HepG2 (cell line): ENCODE measurements around the gene UGT1A8. TPM values are rescaled to one million over a fixed set of nuclear protein-coding genes. Genes with fewer than 3 reads are reported as not detected.

Source experiments
- ATAC-seq: fragments of 200-7000 bp; cut with Tn5 transposase; 3 replicates; pipeline ENCODE4 v1.9.1; 2020; ENCODE audit warnings: mild to moderate bottlenecking, moderate library complexity
- BruUV-seq: library from RNA; stranded (reverse); fragments of 400-500 nt; replicated peaks from 2 replicates; lab custom pipeline; 2021; lab: Mats Ljungman, UMichigan
- CTCF ChIA-PET: fragments of 300-600 bp; formaldehyde crosslinking; extraction: SDS; loops from one replicate; lab custom pipeline; 2021; ENCODE audit warnings: low total read pairs, inconsistent platforms, low intra/inter-chr PET ratio; lab: Yijun Ruan, JAX
- POLR2A ChIA-PET: fragments of 350-600 bp; sonication (Branson Sonifier 250); formaldehyde crosslinking; loops from one replicate; lab custom pipeline; 2020; ENCODE audit warnings: antibody characterized with exemption, inconsistent platforms; lab: Yijun Ruan, JAX
- DNase-seq: peaks from one replicate; pipeline ENCODE4 v3.0.0-alpha.2; 2015; ENCODE audit warnings: low spot score
- FAIRE-seq: peaks from 3 replicates; lab custom pipeline; 2011; peaks lifted over from hg19 to GRCh38; lab: Jason Lieb, UNC
- H2AFZ ChIP-seq: one replicate; pipeline ENCODE4 v1.6.1; 2011; ENCODE audit warnings: low read length, inconsistent platforms
- H3K27ac ChIP-seq: fragments of 300-600 bp; 3 replicates; pipeline ENCODE4 v1.8.0; 2011; ENCODE audit warnings: mixed run types, mild to moderate bottlenecking, mixed read lengths, low read length, inconsistent platforms; ENCODE audit not compliant: insufficient read depth; ENCODE audit errors: extremely low read length
- H3K27me3 ChIP-seq, 2 experiments: fragments of 200-600 bp in 1 of 2; 2 replicates in 1 of 2; 3 replicates in 1 of 2; pipeline versions ENCODE4 v1.6.0 to v1.8.0; 2011; ENCODE audit warnings: low read length in 2 of 2, mild to moderate bottlenecking in 2 of 2, moderate library complexity in 2 of 2, inconsistent platforms in 1 of 2; ENCODE audit not compliant: insufficient read depth in 2 of 2, control insufficient read depth in 1 of 2
- H3K36me3 ChIP-seq, 2 experiments: fragments of 200-600 bp in 1 of 2; replicated peaks in 1 of 2; 2 replicates in 1 of 2; 3 replicates in 1 of 2; pipeline versions ENCODE4 v1.5.1 to v1.8.0; 2011; ENCODE audit warnings: low read length in 2 of 2, inconsistent platforms in 1 of 2; ENCODE audit not compliant: insufficient read depth in 2 of 2, control insufficient read depth in 1 of 2
- H3K4me1 ChIP-seq: 2 replicates; pipeline ENCODE4 v1.5.1; 2012; ENCODE audit warnings: low read length, inconsistent platforms; ENCODE audit not compliant: insufficient read depth
- H3K4me2 ChIP-seq: 2 replicates; pipeline ENCODE4 v1.6.0; 2011; ENCODE audit warnings: low read depth, low read length, inconsistent platforms
- H3K4me3 ChIP-seq, 3 experiments: fragments of 200-600 bp in 1 of 3; sonication (generic), shearing (Covaris generic) in 1 of 3; replicated peaks in 1 of 3; 2 replicates each; pipeline ENCODE4 v1.5.1; 2011 to 2016; ENCODE audit warnings: low read length in 3 of 3, inconsistent platforms in 2 of 3, low read depth in 2 of 3, mild to moderate bottlenecking in 2 of 3, control low read depth in 1 of 3, mixed read lengths in 1 of 3; ENCODE audit not compliant: insufficient read depth in 1 of 3
- H3K79me2 ChIP-seq: one replicate; pipeline ENCODE4 v1.6.1; 2011; ENCODE audit warnings: low read length, inconsistent platforms; ENCODE audit not compliant: insufficient read depth
- H3K9ac ChIP-seq: 2 replicates; pipeline ENCODE4 v1.6.0; 2011; ENCODE audit warnings: mild to moderate bottlenecking, low read depth, low read length, inconsistent platforms; ENCODE audit not compliant: insufficient read depth
- H3K9me3 ChIP-seq: 2 replicates; pipeline ENCODE4 v1.5.1; 2012; ENCODE audit warnings: mild to moderate bottlenecking, low read length
- H4K20me1 ChIP-seq: 2 replicates; pipeline ENCODE4 v1.6.0; 2011; ENCODE audit warnings: inconsistent platforms, mild to moderate bottlenecking, low read length, moderate library complexity; ENCODE audit not compliant: insufficient read depth
- FOXC1 ChIP-seq: sonication (generic); formaldehyde crosslinking; IDR thresholded peaks from 2 replicates; pipeline ENCODE4 v1.8.0; 2022; ENCODE audit warnings: mild to moderate bottlenecking, missing genetic modification reagents, borderline replicate concordance
- HNRNPUL1 ChIP-seq: fragments of 200-400 bp; formaldehyde crosslinking; IDR thresholded peaks from 2 replicates; pipeline ENCODE4 v1.6.1; 2017; ENCODE audit warnings: low read depth, mild to moderate bottlenecking, low read length, moderate library complexity
- HOXA7 ChIP-seq: sonication (generic); formaldehyde crosslinking; IDR thresholded peaks from 2 replicates; pipeline ENCODE4 v1.8.1; 2022; ENCODE audit warnings: mild to moderate bottlenecking, missing genetic modification reagents, moderate library complexity
- NFKBIZ ChIP-seq: IDR thresholded peaks from 2 replicates; pipeline ENCODE4 v1.6.1; 2018; ENCODE audit warnings: missing genetic modification reagents, missing compliant biosample characterization
- SNAI1 ChIP-seq: sonication (generic); formaldehyde crosslinking; IDR thresholded peaks from 2 replicates; pipeline ENCODE4 v1.5.0; 2020; ENCODE audit warnings: mild to moderate bottlenecking, missing genetic modification reagents, borderline replicate concordance
- STAG1 ChIP-seq: sonication (generic); formaldehyde crosslinking; IDR thresholded peaks from 2 replicates; pipeline ENCODE4 v1.4.0; 2020; ENCODE audit warnings: missing genetic modification reagents
- TP53 ChIP-seq: sonication (generic); formaldehyde crosslinking; conservative IDR thresholded peaks from 2 replicates; pipeline ENCODE4 v1.4.0; 2020; ENCODE audit warnings: missing genetic modification reagents
- ZKSCAN1 ChIP-seq: fragments of 150-350 bp; IDR thresholded peaks from 2 replicates; pipeline ENCODE4 v1.6.1; 2014; ENCODE audit warnings: low read length
- ZNF253 ChIP-seq: sonication (generic); formaldehyde crosslinking; IDR thresholded peaks from 2 replicates; pipeline ENCODE4 v1.8.0; 2022; ENCODE audit warnings: mild to moderate bottlenecking, missing genetic modification reagents, borderline replicate concordance
- ZNF335 ChIP-seq: sonication (generic); formaldehyde crosslinking; IDR thresholded peaks from 2 replicates; pipeline ENCODE4 v1.4.0; 2020; ENCODE audit warnings: missing genetic modification reagents
- ZNF337 ChIP-seq: sonication (generic); formaldehyde crosslinking; IDR thresholded peaks from 2 replicates; pipeline ENCODE4 v1.5.1; 2020; ENCODE audit warnings: missing genetic modification reagents, low read depth, mild to moderate bottlenecking, borderline replicate concordance
- ZNF383 ChIP-seq: sonication (generic); formaldehyde crosslinking; IDR thresholded peaks from 2 replicates; pipeline ENCODE4 v1.4.0; 2020; ENCODE audit warnings: missing genetic modification reagents, mild to moderate bottlenecking, borderline replicate concordance
- WGBS: methylation state at CpG from one replicate; pipeline ENCODE4 v1.1.6; 2017; ENCODE audit warnings: low lambda C conversion rate; 5-methylcytosine and 5-hydroxymethylcytosine counted together
- in situ Hi-C: cut with HindIII; loops from 2 replicates; pipeline ENCODE4 v1.10.0; 2017; ENCODE audit warnings: low pct_unique_long_range_greater_than_20kb; ENCODE audit not compliant: extremely low pct_ligation_motif_present
- intact Hi-C: fragments of 100-400 bp; cut with micrococcal nuclease; formaldehyde crosslinking; loops from one replicate; pipeline ENCODE4 v1.10.0; 2022; ENCODE audit not compliant: unreplicated experiment
- polyA plus RNA-seq, 8 experiments: library from polyadenylated mRNA; depleted of rRNA in 3 of 8; stranded (reverse) in 7 of 8; unstranded in 1 of 8; fragments of >200 nt; fragmentation: Illumina TruSeq in 4 of 8; extraction: Trizol in 4 of 8; gene quantifications; 2 replicates each; pipeline versions ENCODE4 v1.2.1 to v1.2.3, GENCODE V29; 2011 to 2016; ENCODE audit warnings: low read depth in 4 of 8, missing spikeins in 1 of 8, mixed read lengths in 1 of 8; ENCODE audit not compliant: insufficient read depth in 1 of 8
- total RNA-seq, 5 experiments: library from RNA; depleted of rRNA; stranded (reverse); fragments of >200 nt; fragmentation: Illumina TruSeq; extraction: Trizol; gene quantifications; 2 replicates each; pipeline ENCODE4 v1.2.3, GENCODE V29; 2016; ENCODE audit warnings: low read depth in 1 of 5
- TF ChIP-seq, protein P1 (sequence below): sonication (generic); formaldehyde crosslinking; IDR thresholded peaks from 2 replicates; pipeline ENCODE4 v1.5.0; 2020; ENCODE audit warnings: missing genetic modification reagents, mild to moderate bottlenecking, borderline replicate concordance
- TF ChIP-seq, protein P2 (sequence below): sonication (generic); formaldehyde crosslinking; IDR thresholded peaks from 2 replicates; pipeline ENCODE4 v1.4.0; 2020; ENCODE audit warnings: missing genetic modification reagents
- TF ChIP-seq, protein P3 (sequence below): sonication (generic); formaldehyde crosslinking; conservative IDR thresholded peaks from 2 replicates; pipeline ENCODE4 v1.8.1; 2023; ENCODE audit warnings: missing genetic modification reagents

UGT1A8 gene
- total and polyA plus RNA-seq, 2 of the 13 experiments (the other 11 are each of a cell fraction or from before 2014, with no cell fraction given), result not detected

DNA sequence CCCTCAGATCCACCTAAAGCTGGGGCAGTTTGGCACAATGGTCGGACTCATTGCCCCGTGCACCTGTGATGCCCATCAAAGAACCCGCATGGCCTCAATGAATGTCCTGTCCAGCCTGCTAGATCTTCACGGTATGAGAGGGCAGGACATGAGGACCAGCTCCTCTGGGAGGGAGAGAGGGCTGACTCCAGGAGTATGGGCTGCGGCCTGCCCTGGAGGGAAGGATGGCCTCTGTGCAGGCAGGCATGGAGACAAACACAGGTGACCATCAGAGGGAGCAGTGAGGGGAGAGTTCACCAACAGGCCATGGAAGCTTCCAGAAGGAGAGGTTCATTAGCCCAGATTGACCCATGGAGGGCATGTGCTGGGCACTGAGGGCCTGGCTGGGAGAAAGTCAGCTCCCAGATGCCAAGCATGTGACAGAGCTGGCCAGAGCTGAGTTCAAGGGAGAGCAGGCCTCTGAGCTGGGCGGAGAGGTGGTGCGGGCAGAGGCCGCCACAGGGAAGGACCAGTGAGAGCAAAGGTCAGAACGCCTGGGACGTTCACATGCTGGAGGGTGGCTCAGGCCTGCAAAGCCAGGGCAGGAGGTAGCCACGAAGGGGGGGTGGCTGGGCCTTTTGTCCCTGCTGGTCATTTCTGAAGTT lies 200.7 kb downstream of the UGT1A8 start (continued):
- no peak for TF ChIP-seq TP53 (CRISPR knock-in tag)
- no peak for TF ChIP-seq NFKBIZ (CRISPR knock-in tag)
- no peak for TF ChIP-seq SNAI1 (CRISPR knock-in tag)
- TF ChIP-seq STAG1 (CRISPR knock-in tag), result no peak; the same call in 1 of the 2 replicates

DNA sequence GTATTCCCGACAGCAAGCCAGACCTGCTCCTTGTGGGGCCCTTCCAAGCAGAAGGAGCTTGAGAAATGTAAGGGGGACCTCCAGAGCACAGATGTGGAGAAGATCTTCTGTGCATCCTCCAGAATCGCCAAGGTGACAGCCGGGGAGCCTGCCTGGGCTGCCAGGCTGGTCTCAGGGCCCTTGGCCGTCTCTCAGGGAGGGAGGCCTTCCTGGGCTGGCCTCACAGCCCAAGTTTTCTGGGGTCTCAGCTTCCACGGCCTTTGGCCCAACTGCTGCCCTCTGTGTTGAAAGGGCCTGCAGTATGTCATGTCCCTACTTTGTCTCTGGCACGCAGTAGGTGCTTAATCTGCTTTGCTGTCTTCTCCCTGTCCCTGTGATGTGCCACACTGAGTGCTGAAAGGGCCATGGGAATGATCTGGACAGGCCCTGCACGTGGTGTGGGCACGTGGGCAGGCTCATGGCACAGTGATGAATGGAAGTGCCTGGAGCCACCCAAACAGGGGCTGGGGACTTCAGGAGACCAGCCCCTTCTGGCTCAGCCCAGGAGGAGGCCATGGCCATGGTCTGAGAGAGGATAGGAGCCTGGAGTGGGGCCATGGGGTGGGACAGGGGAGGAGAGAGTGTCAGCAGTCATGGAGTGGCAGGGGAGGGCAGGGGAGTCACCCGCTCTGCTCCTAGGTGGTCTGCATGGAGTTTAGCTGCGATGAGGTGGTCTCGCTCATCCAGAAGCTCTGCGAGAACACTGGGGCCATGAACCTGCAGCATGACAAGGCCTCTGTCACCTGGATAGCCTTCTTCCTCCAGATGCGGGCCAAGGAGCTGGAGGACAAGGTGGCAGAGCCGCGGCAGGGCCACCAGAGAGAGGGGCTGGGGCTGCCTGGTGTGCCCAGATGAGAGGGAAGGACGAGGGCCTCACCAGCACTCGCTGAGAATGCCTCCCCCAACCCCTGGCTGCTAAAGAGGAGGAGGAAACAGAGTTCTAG lies 201.5 kb downstream of the UGT1A8 start:
- Histone ChIP-seq H3K27ac (no peak overlapping the region), H3K27me3 (peaks cover 8 to 35% of the 10 kb centered on the region in 2 experiments), H3K79me2 (no peaks in the 10 kb centered on the region), H3K9ac (no peak overlapping the region), H3K9me3 (no peaks in the 10 kb centered on the region), H3K4me2 (0 out of 2 replicates have a peak overlapping the region, but pooled peaks have one; percentile 25), H3K4me3 (no peak overlapping the region), H4K20me1 (no peaks in the 10 kb centered on the region), H3K4me1 (peaks cover 23% of the 10 kb centered on the region), H3K36me3 (no peaks in the 10 kb centered on the region), H2AFZ (no peak overlapping the region)
- TF ChIP-seq, protein P1, sequence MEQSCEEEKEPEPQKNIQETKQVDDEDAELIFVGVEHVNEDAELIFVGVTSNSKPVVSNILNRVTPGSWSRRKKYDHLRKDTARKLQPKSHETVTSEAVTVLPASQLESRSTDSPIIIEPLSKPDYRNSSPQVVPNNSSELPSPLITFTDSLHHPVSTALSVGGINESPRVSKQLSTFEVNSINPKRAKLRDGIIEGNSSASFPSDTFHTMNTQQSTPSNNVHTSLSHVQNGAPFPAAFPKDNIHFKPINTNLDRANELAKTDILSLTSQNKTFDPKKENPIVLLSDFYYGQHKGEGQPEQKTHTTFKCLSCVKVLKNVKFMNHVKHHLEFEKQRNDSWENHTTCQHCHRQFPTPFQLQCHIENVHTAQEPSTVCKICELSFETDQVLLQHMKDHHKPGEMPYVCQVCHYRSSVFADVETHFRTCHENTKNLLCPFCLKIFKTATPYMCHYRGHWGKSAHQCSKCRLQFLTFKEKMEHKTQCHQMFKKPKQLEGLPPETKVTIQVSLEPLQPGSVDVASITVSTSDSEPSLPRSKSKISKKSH (CRISPR knock-in tag), result no peak
- peak; percentile 42; the same call in 1 of the 2 replicates for TF ChIP-seq ZKSCAN1
- no peak for TF ChIP-seq HNRNPUL1
- TF ChIP-seq HOXA7, result no peak
- TF ChIP-seq ZNF337, result no peak
- TF ChIP-seq FOXC1 (CRISPR knock-in tag), result 0 out of 2 replicates have a peak, but pooled peaks have one; percentile 10
- TF ChIP-seq, protein P2, sequence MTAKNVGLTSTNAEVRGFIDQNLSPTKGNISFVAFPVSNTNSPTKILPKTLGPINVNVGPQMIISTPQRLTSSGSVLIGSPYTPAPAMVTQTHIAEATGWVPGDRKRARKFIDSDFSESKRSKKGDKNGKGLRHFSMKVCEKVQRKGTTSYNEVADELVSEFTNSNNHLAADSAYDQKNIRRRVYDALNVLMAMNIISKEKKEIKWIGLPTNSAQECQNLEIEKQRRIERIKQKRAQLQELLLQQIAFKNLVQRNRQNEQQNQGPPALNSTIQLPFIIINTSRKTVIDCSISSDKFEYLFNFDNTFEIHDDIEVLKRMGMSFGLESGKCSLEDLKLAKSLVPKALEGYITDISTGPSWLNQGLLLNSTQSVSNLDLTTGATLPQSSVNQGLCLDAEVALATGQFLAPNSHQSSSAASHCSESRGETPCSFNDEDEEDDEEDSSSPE (CRISPR knock-in tag), result no peak
- no peak for TF ChIP-seq ZNF383 (CRISPR knock-in tag)
- no peak for TF ChIP-seq ZNF253 (CRISPR knock-in tag)
- TF ChIP-seq, protein P3, sequence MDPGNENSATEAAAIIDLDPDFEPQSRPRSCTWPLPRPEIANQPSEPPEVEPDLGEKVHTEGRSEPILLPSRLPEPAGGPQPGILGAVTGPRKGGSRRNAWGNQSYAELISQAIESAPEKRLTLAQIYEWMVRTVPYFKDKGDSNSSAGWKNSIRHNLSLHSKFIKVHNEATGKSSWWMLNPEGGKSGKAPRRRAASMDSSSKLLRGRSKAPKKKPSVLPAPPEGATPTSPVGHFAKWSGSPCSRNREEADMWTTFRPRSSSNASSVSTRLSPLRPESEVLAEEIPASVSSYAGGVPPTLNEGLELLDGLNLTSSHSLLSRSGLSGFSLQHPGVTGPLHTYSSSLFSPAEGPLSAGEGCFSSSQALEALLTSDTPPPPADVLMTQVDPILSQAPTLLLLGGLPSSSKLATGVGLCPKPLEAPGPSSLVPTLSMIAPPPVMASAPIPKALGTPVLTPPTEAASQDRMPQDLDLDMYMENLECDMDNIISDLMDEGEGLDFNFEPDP, result no peak
- no peak for TF ChIP-seq ZNF335
- WGBS, result 65% methylated on average over 14 of the region's 17 CpGs
- ATAC-seq (no peak), DNase-seq (no peak), FAIRE-seq (no peak)
- intact Hi-C loops, result no loop called here
- no TSS peak for BruUV-seq
- POLR2A ChIA-PET, result no interaction called here
- in situ Hi-C loops, result no loop called here
- CTCF ChIA-PET, result no interaction called here
